ENCODE data around the gene SIPA1L3. TPM values are rescaled to one million over a fixed set of nuclear protein-coding genes. Genes with fewer than 3 reads are reported as not detected.

SIPA1L3 gene
- total RNA-seq, 2 experiments from 2014 or later = 8.9 to 9.8 TPM

DNA sequence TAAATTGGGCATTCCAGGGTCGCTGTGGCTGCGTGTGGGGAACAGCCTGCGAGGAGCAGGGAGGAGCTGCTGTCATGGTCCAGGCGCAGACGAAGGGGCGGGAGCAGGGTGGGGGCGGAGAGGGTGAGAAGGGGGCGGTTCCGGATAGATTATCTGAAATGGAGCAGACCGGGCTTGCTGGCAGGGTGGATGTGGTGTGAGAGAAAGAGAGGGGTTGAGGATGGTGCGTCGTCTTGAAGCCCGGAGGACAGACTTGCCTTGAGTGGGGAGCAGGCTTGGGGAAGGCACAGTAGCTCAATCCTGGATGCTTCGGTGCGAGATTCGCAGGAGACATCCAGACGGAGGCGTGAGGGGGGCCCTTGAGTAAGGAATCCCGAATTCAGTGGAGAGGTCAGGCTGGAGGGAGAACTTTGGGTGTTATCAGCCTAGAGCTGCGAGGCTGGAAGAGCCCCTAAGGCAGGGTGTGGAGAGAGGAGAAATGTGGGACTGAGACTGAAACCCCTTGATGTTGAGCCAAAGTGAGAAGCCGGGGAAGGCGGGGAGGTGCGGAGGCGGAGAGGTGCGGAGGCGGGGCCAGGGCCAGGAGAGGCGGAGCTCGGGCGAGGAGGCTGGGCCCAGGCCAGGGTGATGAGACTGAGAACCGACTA, 276.4 kb downstream of the SIPA1L3 start:
- peaks cover 23% of the 10 kb centered on the region for H3K36me3 Mint-ChIP-seq (ENCODE audit: low read depth)
- intact Hi-C loops (cut with micrococcal nuclease) = no loop called here
- no peak for TF ChIP-seq CTCF (IDR thresholded peaks at IDR 0.05)
- CTCF ChIA-PET = interaction anchor here (1.0 to 2.1 kb wide), 2 partner anchors 41 to 44 kb away, joined by 3 to 5 read pairs; no protein-coding TSS in a partner anchor
- no peaks in the 10 kb centered on the region for H3K27me3 Mint-ChIP-seq
- DNase-seq = no peak
- no peak for ATAC-seq
- no peak overlapping the region for H3K27ac Mint-ChIP-seq
- no peaks in the 10 kb centered on the region for H3K4me1 Mint-ChIP-seq (ENCODE audit: low read depth)
- peaks cover 11% of the 10 kb centered on the region for H3K9me3 Mint-ChIP-seq
- H3K4me3 Mint-ChIP-seq = no peak overlapping the region
- POLR2A ChIA-PET = interaction anchor here (0.7 kb wide), 1 partner anchor 10 kb away, joined by 3 read pairs; no protein-coding TSS in a partner anchor

GRCh38 chr19:38184815-38185214, 277.8 kb downstream of the SIPA1L3 start:
- Mint-ChIP-seq H3K27me3 (no peaks in the 10 kb centered on the region), H3K27ac (no peak overlapping the region), H3K9me3 (peaks cover 4% of the 10 kb centered on the region), H3K4me3 (no peak overlapping the region), H3K4me1 (ENCODE audit: low read depth) (peaks cover 3% of the 10 kb centered on the region), H3K36me3 (ENCODE audit: low read depth) (peaks cover 14% of the 10 kb centered on the region)
- ATAC-seq = no peak
- CTCF ChIA-PET = no interaction called here
- no peak for DNase-seq
- POLR2A ChIA-PET = no interaction called here
- TF ChIP-seq CTCF (IDR thresholded peaks at IDR 0.05) = no peak
- intact Hi-C loops (cut with micrococcal nuclease) = no loop called here

DNA sequence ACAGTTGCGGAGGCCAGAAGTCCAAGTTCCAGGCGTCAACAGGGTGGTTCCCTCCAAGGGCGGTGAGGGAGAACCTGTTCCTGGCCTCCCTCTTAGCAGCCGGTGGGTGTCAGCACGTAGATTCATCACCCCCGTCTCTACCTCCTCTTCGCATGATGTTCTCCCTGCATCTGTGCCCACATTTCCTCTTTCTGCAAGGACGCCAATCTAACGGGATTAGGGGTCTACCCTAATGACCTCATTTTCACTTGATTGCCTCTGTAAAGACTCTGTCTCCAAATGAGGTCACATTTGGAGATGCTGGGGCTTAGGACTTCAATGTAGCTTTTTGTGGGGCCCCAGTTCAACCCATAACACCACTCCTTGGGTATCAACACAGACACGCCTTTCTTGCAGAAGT, 278.6 kb downstream of the SIPA1L3 start:
- Mint-ChIP-seq H3K27ac (no peak overlapping the region), H3K36me3 (ENCODE audit: low read depth) (peaks cover 14% of the 10 kb centered on the region), H3K27me3 (no peaks in the 10 kb centered on the region), H3K9me3 (peaks cover 4% of the 10 kb centered on the region), H3K4me3 (no peak overlapping the region), H3K4me1 (ENCODE audit: low read depth) (peaks cover 9% of the 10 kb centered on the region)
- ATAC-seq (no peak), DNase-seq (no peak)
- intact Hi-C loops (cut with micrococcal nuclease) = no loop called here
- POLR2A ChIA-PET = no interaction called here
- CTCF ChIA-PET = no interaction called here
- TF ChIP-seq CTCF (IDR thresholded peaks at IDR 0.05) = no peak

DNA sequence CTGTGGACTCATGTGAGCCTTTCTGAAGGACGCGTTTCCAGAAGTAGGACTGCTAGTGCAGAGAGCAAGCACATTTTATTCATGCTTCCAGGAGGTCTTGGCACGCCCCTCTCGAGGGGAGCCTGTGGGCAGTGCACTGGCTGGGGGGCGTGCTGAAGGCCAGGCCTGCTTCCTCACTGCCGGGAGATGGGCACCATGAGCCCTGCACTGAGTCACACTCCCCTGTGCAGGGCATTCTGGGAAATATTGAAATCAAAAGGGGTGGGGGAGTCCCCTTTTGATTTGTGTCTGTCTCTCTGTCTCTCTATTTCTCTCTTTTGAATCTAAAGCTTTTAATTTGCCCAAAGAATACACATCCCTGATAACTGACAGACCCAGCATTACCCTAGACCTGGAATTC, 283.1 kb downstream of the SIPA1L3 start:
- ATAC-seq = peak; percentile 97
- no peak overlapping the region for H3K4me3 Mint-ChIP-seq
- POLR2A ChIA-PET = no interaction called here
- peak overlapping the region; percentile 50 for H3K27ac Mint-ChIP-seq
- H3K4me1 Mint-ChIP-seq (ENCODE audit: low read depth) = peaks cover 9% of the 10 kb centered on the region
- no peak for TF ChIP-seq CTCF (IDR thresholded peaks at IDR 0.05)
- no peaks in the 10 kb centered on the region for H3K9me3 Mint-ChIP-seq
- H3K27me3 Mint-ChIP-seq = no peaks in the 10 kb centered on the region
- peaks cover 2% of the 10 kb centered on the region for H3K36me3 Mint-ChIP-seq (ENCODE audit: low read depth)
- peak; percentile 59 for DNase-seq
- CTCF ChIA-PET = no interaction called here
- intact Hi-C loops (cut with micrococcal nuclease) = no loop called here

GRCh38 chr19:38190793-38191192, 283.8 kb downstream of the SIPA1L3 start:
- no peak for TF ChIP-seq CTCF (IDR thresholded peaks at IDR 0.05)
- ATAC-seq (no peak), DNase-seq (no peak)
- H3K9me3 Mint-ChIP-seq = peaks cover 2% of the 10 kb centered on the region
- POLR2A ChIA-PET = no interaction called here
- H3K4me1 Mint-ChIP-seq (ENCODE audit: low read depth) = peaks cover 9% of the 10 kb centered on the region
- peaks cover 2% of the 10 kb centered on the region for H3K36me3 Mint-ChIP-seq (ENCODE audit: low read depth)
- H3K27ac Mint-ChIP-seq = no peak overlapping the region
- H3K4me3 Mint-ChIP-seq = no peak overlapping the region
- intact Hi-C loops (cut with micrococcal nuclease) = no loop called here
- H3K27me3 Mint-ChIP-seq = no peaks in the 10 kb centered on the region
- CTCF ChIA-PET = no interaction called here

Measured in activated CD8-positive, alpha-beta T cell treated with anti-CD3 and anti-CD28 coated beads for 36 hours (primary cell).